ENCODE data around the gene CFAP45.

CFAP45 gene

GRCh38 chr1:159829822-159830465 is 70.0 kb downstream of the CFAP45 start:
- no peak for DNase-seq

- DNase-seq, result peak in 16 of 58 donors; percentile 2 to 37 (median 14)
Measured at GRCh38 chr1:159829273-159829634, 70.7 kb downstream of the CFAP45 start.

- peak in 2 of 58 donors; percentile 27 to 31 for DNase-seq
Measured at GRCh38 chr1:159828581-159829272, 71.2 kb downstream of the CFAP45 start.

- DNase-seq, result no peak
Measured at GRCh38 chr1:159828176-159828575, 71.8 kb downstream of the CFAP45 start.

- DNase-seq, result no peak
Measured at GRCh38 chr1:159827549-159827948, 72.4 kb downstream of the CFAP45 start.

GRCh38 chr1:159827102-159827490 is 72.9 kb downstream of the CFAP45 start:
- no peak for DNase-seq

GRCh38 chr1:159826441-159827101 is 73.4 kb downstream of the CFAP45 start, which contains the start of gene SLAMF8:
SLAMF8 (plus strand) TSS chr1:159826873; CDS start chr1:159826899, 26 bp downstream.
- peak in 9 of 58 donors; percentile 1 to 34 (median 8) for DNase-seq

GRCh38 chr1:159825564-159825963 is 74.4 kb downstream of the CFAP45 start:
- no peak for DNase-seq

GRCh38 chr1:159823406-159823805 is 76.6 kb downstream of the CFAP45 start:
- DNase-seq, result no peak

All from anterior cingulate cortex (tissue), 58 donors.